Sigmoid colon (tissue), 3 donors: ENCODE results near the gene HECTD1.

Experiments
- POLR2A ChIP-seq, 2 donors: fragments of 450-650 bp; IDR thresholded peaks; one replicate each; pipeline ENCODE4 v1.6.1; 2016; ENCODE audit warnings: antibody characterized with exemption in 2 of 2, mild to moderate bottlenecking in 2 of 2, moderate library complexity in 2 of 2
- TF ChIP-seq, protein P1 (sequence below), 4 experiments: fragments of 450-650 bp in 3 of 4; fragments of 200-600 bp in 1 of 4; IDR thresholded peaks; one replicate each; pipeline ENCODE4 v1.5.1; 2016 to 2019; ENCODE audit warnings: antibody characterized with exemption in 4 of 4, mild to moderate bottlenecking in 3 of 4, moderate library complexity in 2 of 4

DNA sequence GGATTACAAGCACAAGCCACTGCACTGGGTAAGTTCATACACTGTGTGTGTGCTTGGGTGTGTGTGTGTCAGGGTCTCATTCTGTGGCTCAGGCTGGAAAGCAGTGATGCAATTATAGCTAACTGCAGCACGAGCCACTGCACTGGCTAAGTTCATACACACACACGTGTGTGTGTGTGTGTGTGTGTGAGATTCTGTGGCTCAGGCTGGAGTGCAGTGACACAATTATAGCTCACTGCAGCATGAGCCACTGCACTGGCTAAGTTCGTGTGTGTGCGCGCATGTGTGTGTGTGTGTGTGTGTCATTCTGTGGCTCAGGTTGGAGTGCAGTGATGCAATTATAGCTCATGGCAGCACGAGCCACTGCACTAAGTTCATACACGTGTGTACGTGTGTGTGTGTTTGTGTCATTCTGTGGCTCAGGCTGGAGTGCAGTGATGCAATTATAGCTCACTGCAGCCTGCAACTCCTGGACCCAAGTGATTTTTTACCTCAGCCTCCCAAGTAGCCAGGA is 85.4 kb downstream of the HECTD1 start:
- TF ChIP-seq, protein P1, sequence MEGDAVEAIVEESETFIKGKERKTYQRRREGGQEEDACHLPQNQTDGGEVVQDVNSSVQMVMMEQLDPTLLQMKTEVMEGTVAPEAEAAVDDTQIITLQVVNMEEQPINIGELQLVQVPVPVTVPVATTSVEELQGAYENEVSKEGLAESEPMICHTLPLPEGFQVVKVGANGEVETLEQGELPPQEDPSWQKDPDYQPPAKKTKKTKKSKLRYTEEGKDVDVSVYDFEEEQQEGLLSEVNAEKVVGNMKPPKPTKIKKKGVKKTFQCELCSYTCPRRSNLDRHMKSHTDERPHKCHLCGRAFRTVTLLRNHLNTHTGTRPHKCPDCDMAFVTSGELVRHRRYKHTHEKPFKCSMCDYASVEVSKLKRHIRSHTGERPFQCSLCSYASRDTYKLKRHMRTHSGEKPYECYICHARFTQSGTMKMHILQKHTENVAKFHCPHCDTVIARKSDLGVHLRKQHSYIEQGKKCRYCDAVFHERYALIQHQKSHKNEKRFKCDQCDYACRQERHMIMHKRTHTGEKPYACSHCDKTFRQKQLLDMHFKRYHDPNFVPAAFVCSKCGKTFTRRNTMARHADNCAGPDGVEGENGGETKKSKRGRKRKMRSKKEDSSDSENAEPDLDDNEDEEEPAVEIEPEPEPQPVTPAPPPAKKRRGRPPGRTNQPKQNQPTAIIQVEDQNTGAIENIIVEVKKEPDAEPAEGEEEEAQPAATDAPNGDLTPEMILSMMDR (IDR thresholded peaks at IDR 0.05), result no peak
- no peak for TF ChIP-seq POLR2A (IDR thresholded peaks at IDR 0.05)
